Measurements from ENCODE around the gene SLC38A6. TPM values are rescaled to one million over a fixed set of nuclear protein-coding genes. Genes with fewer than 3 reads are reported as not detected.

SLC38A6 gene
- total and polyA plus RNA-seq, 2 donors from 2014 or later = 16.6 to 21.9 TPM

DNA sequence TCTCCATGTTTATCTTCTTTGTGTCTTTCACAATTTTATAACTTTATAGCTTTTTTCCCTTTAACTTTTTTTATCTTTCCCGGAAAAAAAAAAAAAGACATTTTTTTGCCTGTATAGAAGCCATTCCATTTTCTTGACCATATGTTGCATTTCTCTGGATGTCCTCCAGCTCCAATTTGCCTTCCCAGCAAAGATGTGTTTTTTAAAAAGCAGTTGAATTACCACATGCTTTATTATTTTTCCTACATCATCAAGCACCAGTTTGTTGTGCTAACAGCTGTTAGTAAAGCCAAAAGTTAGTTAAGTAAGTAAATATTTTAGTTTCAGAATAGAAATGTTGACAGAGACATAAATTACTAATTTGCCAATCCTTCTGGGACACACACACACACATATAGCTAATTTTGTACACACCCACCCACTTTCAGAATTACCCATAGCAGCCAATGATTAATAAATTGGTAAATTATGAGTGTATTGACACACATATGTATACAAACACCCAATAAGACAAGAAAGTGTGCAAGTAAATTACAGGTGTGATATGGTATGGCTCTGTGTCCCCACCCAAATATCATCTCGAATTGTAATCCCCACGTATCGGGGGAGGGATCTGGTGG, 118.3 kb downstream of the SLC38A6 start:
- FAIRE-seq (no peak), DNase-seq (peak in 1 of 5 donors; percentile 61)
- Histone ChIP-seq H3K27ac (ENCODE audit: low read depth in 2 of 2, low read length in 2 of 2) (no peak overlapping the region), H3K4me3 (ENCODE audit: low read length in 3 of 3) (no peak overlapping the region), H3K9me3 (ENCODE audit: control insufficient read depth in 2 of 3, insufficient read depth in 1 of 3, low read length in 3 of 3) (peaks cover 0 to 4% (median 0%) of the 10 kb centered on the region in 3 donors), H3K36me3 (ENCODE audit: control insufficient read depth in 2 of 3, insufficient read depth in 3 of 3, low read length in 3 of 3) (no peaks in the 10 kb centered on the region), H3K4me1 (ENCODE audit: control insufficient read depth in 2 of 3, insufficient read depth in 2 of 3, low read depth in 1 of 3, low read length in 3 of 3) (peaks cover 0 to 4% (median 0%) of the 10 kb centered on the region in 3 donors), H3K9ac (ENCODE audit: low read length in 3 of 3) (no peak overlapping the region), H3K27me3 (ENCODE audit: control insufficient read depth, insufficient read depth, low read length) (no peaks in the 10 kb centered on the region)
- TF ChIP-seq, protein P1, sequence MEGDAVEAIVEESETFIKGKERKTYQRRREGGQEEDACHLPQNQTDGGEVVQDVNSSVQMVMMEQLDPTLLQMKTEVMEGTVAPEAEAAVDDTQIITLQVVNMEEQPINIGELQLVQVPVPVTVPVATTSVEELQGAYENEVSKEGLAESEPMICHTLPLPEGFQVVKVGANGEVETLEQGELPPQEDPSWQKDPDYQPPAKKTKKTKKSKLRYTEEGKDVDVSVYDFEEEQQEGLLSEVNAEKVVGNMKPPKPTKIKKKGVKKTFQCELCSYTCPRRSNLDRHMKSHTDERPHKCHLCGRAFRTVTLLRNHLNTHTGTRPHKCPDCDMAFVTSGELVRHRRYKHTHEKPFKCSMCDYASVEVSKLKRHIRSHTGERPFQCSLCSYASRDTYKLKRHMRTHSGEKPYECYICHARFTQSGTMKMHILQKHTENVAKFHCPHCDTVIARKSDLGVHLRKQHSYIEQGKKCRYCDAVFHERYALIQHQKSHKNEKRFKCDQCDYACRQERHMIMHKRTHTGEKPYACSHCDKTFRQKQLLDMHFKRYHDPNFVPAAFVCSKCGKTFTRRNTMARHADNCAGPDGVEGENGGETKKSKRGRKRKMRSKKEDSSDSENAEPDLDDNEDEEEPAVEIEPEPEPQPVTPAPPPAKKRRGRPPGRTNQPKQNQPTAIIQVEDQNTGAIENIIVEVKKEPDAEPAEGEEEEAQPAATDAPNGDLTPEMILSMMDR (IDR thresholded peaks at IDR 0.05; ENCODE audit: borderline replicate concordance, extremely low read depth, insufficient read depth) = no peak
- intact Hi-C loops (cut with DNase I) = no loop called here

DNA sequence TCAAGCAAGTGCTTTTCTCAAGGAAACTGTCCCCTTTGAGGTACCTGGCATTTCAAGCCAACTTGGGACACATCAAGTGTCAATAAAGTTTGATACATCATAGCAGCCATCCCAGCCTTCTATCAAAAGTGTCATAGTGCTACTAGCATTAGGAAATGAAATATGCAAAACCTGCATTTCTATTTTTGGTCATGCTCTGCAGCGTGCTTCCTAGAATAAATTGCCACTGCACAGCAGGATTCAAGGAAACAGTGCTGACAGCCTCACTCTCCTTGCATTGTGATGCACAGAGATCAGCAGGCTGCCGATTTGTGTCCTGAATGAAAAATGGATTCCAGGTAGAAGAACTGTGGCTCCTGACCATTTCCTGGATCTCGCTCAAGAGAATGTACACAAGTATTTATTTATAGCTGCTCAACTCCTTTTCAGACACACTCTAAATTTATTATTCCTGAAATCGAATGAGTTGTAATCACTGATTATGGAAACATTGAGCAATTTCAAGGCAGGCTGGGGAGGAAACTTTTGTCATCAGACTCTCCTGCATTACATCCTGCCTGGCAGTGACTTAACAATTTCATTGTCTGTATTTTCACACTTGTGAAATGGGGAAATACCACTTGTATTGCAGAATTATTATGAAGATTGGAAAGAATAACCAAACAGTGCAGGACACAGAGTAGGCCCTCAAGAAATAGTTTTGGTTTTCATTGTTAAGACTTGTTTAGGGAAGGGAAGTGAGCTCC, 120.9 kb downstream of the SLC38A6 start:
- no peak overlapping the region for H3K4me3 ChIP-seq (ENCODE audit: low read length in 3 of 3)
- H3K27me3 ChIP-seq (ENCODE audit: control insufficient read depth, insufficient read depth, low read length) = no peaks in the 10 kb centered on the region
- no peak overlapping the region for H3K27ac ChIP-seq (ENCODE audit: low read depth in 2 of 2, low read length in 2 of 2)
- DNase-seq (no peak), FAIRE-seq (no peak)
- H3K9me3 ChIP-seq (ENCODE audit: control insufficient read depth in 2 of 3, insufficient read depth in 1 of 3, low read length in 3 of 3) = peaks cover 0 to 4% (median 0%) of the 10 kb centered on the region in 3 donors
- intact Hi-C loops (cut with DNase I) = no loop called here
- H3K9ac ChIP-seq (ENCODE audit: low read length in 3 of 3) = no peak overlapping the region
- H3K4me1 ChIP-seq (ENCODE audit: control insufficient read depth in 2 of 3, insufficient read depth in 2 of 3, low read depth in 1 of 3, low read length in 3 of 3) = peaks cover 0 to 7% (median 0%) of the 10 kb centered on the region in 3 donors
- TF ChIP-seq, protein P1 (IDR thresholded peaks at IDR 0.05; ENCODE audit: borderline replicate concordance, extremely low read depth, insufficient read depth) = no peak
- H3K36me3 ChIP-seq (ENCODE audit: control insufficient read depth in 2 of 3, insufficient read depth in 3 of 3, low read length in 3 of 3) = no peaks in the 10 kb centered on the region

Other genes with a start within 250 kb of the SLC38A6 start
- gene MNAT1, start 246.5 kb upstream of the SLC38A6 start, total RNA-seq = 29.6 TPM
- 41.6 TPM for gene MNAT1, start 246.5 kb upstream of the SLC38A6 start, polyA plus RNA-seq (ENCODE audit: insufficient read depth, low read depth, low replicate concordance)
- gene TRMT5, start 166 bp upstream of the SLC38A6 start, total RNA-seq = 17.5 TPM
- gene TRMT5, start 166 bp upstream of the SLC38A6 start, polyA plus RNA-seq (ENCODE audit: insufficient read depth, low read depth, low replicate concordance) = 5.6 TPM